PC-9 (cell line): ENCODE measurements around the gene PSMD12.

Experiments used
- EZH2 ChIP-seq: fragments of 200-600 bp; sonication (generic); IDR thresholded peaks from 2 replicates; pipeline ENCODE4 v1.8.0; 2017; ENCODE audit warnings: antibody characterized with exemption, low read depth
- TF ChIP-seq, protein P1 (sequence below): fragments of 200-600 bp; sonication (generic); conservative IDR thresholded peaks from 2 replicates; pipeline ENCODE4 v1.6.1; 2017; ENCODE audit warnings: mixed run types, antibody characterized with exemption, mild to moderate bottlenecking, moderate library complexity

DNA sequence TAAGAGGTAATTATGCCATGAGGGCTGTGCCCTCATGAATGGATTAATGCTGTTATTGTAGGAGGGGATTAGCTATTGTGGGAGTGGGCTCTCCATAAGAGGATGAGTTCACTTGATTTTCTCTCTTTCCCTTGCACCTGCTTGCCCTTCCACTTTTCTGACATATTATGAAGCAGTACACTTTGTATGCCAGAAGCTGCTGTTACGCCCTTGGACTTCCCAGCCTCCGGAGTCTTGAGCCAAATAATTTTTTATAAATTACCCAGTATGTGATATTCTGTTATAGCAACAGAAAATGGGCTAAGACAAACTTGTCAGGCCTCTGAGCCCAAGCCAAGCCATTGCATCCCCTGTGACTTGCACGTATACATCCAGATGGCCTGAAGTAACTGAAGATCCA, 38.4 kb downstream of the PSMD12 start:
- TF ChIP-seq, protein P1, sequence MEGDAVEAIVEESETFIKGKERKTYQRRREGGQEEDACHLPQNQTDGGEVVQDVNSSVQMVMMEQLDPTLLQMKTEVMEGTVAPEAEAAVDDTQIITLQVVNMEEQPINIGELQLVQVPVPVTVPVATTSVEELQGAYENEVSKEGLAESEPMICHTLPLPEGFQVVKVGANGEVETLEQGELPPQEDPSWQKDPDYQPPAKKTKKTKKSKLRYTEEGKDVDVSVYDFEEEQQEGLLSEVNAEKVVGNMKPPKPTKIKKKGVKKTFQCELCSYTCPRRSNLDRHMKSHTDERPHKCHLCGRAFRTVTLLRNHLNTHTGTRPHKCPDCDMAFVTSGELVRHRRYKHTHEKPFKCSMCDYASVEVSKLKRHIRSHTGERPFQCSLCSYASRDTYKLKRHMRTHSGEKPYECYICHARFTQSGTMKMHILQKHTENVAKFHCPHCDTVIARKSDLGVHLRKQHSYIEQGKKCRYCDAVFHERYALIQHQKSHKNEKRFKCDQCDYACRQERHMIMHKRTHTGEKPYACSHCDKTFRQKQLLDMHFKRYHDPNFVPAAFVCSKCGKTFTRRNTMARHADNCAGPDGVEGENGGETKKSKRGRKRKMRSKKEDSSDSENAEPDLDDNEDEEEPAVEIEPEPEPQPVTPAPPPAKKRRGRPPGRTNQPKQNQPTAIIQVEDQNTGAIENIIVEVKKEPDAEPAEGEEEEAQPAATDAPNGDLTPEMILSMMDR = no peak
- TF ChIP-seq EZH2 = no peak
